IMR-90 (cell line): ENCODE measurements around the gene MPZ. TPM values are rescaled to one million over a fixed set of nuclear protein-coding genes. Genes with fewer than 3 reads are reported as not detected.

ENCODE experiments used
- ATAC-seq: fragments of 200-7000 bp; cut with Tn5 transposase; 2 replicates; pipeline ENCODE4 v1.9.1; 2020; ENCODE audit warnings: low read depth, mild to moderate bottlenecking, moderate library complexity
- BruUV-seq: library from RNA; stranded (reverse); fragments of 400-500 nt; replicated peaks from 2 replicates; lab custom pipeline; 2021; lab: Mats Ljungman, UMichigan
- CTCF ChIA-PET: fragments of 300-600 bp; formaldehyde crosslinking; extraction: SDS; loops from one replicate; lab custom pipeline; 2021; ENCODE audit warnings: antibody characterized with exemption; lab: Yijun Ruan, JAX
- POLR2A ChIA-PET: fragments of 300-600 bp; sonication (Branson Sonifier 250); formaldehyde crosslinking; loops from one replicate; lab custom pipeline; 2022; ENCODE audit warnings: antibody characterized with exemption; ENCODE audit not compliant: unreplicated experiment; lab: Charles Lee
- DNase-seq: peaks from one replicate; pipeline ENCODE4 v3.0.0; 2013
- H2AFZ ChIP-seq: replicated peaks from 2 replicates; pipeline ENCODE3; 2013; ENCODE audit warnings: low read length, mild to moderate bottlenecking; ENCODE audit not compliant: poor library complexity
- H2AK5ac ChIP-seq: 2 replicates; pipeline ENCODE4 v1.6.1; 2013; ENCODE audit warnings: low read depth, low read length, inconsistent platforms
- H2AK9ac ChIP-seq: replicated peaks from 2 replicates; pipeline ENCODE3; 2013; ENCODE audit warnings: mild to moderate bottlenecking, low read depth, low read length, moderate library complexity; ENCODE audit not compliant: poor library complexity
- H2BK120ac ChIP-seq: 2 replicates; pipeline ENCODE4 v1.6.1; 2013; ENCODE audit warnings: low read depth, low read length, inconsistent platforms
- H2BK15ac ChIP-seq: 3 replicates; pipeline ENCODE4 v1.6.1; 2013; ENCODE audit warnings: low read depth, low read length, inconsistent platforms
- H2BK20ac ChIP-seq: 2 replicates; pipeline ENCODE4 v1.6.1; 2013; ENCODE audit warnings: low read depth, mild to moderate bottlenecking, inconsistent platforms, low read length, moderate library complexity
- H2BK5ac ChIP-seq: 2 replicates; pipeline ENCODE4 v1.6.1; 2013; ENCODE audit warnings: mild to moderate bottlenecking, low read depth, low read length, inconsistent platforms; ENCODE audit not compliant: poor library complexity, severe bottlenecking
- H3K14ac ChIP-seq: replicated peaks from 2 replicates; pipeline ENCODE4 v1.6.1; 2013; ENCODE audit warnings: low read depth, low read length, inconsistent platforms
- H3K18ac ChIP-seq: 2 replicates; pipeline ENCODE4 v1.6.1; 2013; ENCODE audit warnings: low read depth, low read length, control low read depth
- H3K23ac ChIP-seq: 2 replicates; pipeline ENCODE4 v1.6.1; 2013; ENCODE audit warnings: low read depth, low read length, inconsistent platforms
- H3K27ac ChIP-seq: 2 replicates; pipeline ENCODE4 v1.5.1; 2013; ENCODE audit warnings: mild to moderate bottlenecking, control low read depth, low read length; ENCODE audit not compliant: insufficient read depth
- H3K27me3 ChIP-seq: 2 replicates; pipeline ENCODE4 v1.6.1; 2013; ENCODE audit warnings: low read length; ENCODE audit not compliant: control insufficient read depth, insufficient read depth
- H3K36me3 ChIP-seq: 2 replicates; pipeline ENCODE4 v1.6.1; 2013; ENCODE audit warnings: low read length, mixed read lengths; ENCODE audit not compliant: control insufficient read depth, insufficient read depth
- H3K4ac ChIP-seq: 2 replicates; pipeline ENCODE4 v1.6.1; 2013; ENCODE audit warnings: low read depth, low read length, inconsistent platforms
- H3K4me1 ChIP-seq: 2 replicates; pipeline ENCODE4 v1.6.1; 2013; ENCODE audit warnings: low read length, mixed read lengths; ENCODE audit not compliant: control insufficient read depth, insufficient read depth
- H3K4me2 ChIP-seq: 2 replicates; pipeline ENCODE4 v1.6.1; 2013; ENCODE audit warnings: low read depth, mild to moderate bottlenecking, control low read depth, low read length, moderate library complexity
- H3K4me3 ChIP-seq: 2 replicates; pipeline ENCODE4 v1.5.1; 2013; ENCODE audit warnings: low read depth, mild to moderate bottlenecking, control low read depth, low read length, moderate library complexity; ENCODE audit not compliant: insufficient read depth
- H3K56ac ChIP-seq: 2 replicates; pipeline ENCODE4 v1.6.1; 2013; ENCODE audit warnings: low read length, inconsistent platforms; ENCODE audit not compliant: insufficient read depth; ENCODE audit errors: extremely low read depth
- H3K79me1 ChIP-seq, 2 experiments: 2 replicates each; pipeline ENCODE4 v1.6.1; 2013; ENCODE audit warnings: low read length in 2 of 2, inconsistent platforms in 1 of 2, low read depth in 1 of 2
- H3K9ac ChIP-seq: 2 replicates; pipeline ENCODE4 v1.6.1; 2013; ENCODE audit warnings: low read depth, low read length, control low read depth
- H3K9me1 ChIP-seq: 2 replicates; pipeline ENCODE4 v1.6.1; 2013; ENCODE audit warnings: low read length, inconsistent platforms; ENCODE audit not compliant: insufficient read depth
- H3K9me3 ChIP-seq: 2 replicates; pipeline ENCODE4 v1.6.1; 2013; ENCODE audit warnings: low read length; ENCODE audit not compliant: control insufficient read depth, insufficient read depth
- H4K20me1 ChIP-seq: 2 replicates; pipeline ENCODE4 v1.6.1; 2013; ENCODE audit warnings: low read length, inconsistent platforms; ENCODE audit not compliant: insufficient read depth
- H4K5ac ChIP-seq: 2 replicates; pipeline ENCODE4 v1.6.1; 2013; ENCODE audit warnings: mild to moderate bottlenecking, low read depth, low read length, control low read depth
- H4K8ac ChIP-seq, 2 experiments: 2 replicates each; pipeline ENCODE4 v1.6.1; 2013; ENCODE audit warnings: low read depth in 2 of 2, low read length in 2 of 2, control low read depth in 1 of 2, inconsistent platforms in 1 of 2
- H4K91ac ChIP-seq: 2 replicates; pipeline ENCODE4 v1.6.1; 2013; ENCODE audit warnings: low read depth, low read length, inconsistent platforms; ENCODE audit not compliant: insufficient read depth
- BHLHE40 ChIP-seq: fragments of 150-350 bp; IDR thresholded peaks from 2 replicates; pipeline ENCODE4 v1.6.1; 2016; ENCODE audit warnings: mild to moderate bottlenecking, low read depth, low read length
- CEBPB ChIP-seq: IDR thresholded peaks from 2 replicates; pipeline ENCODE4 v1.6.1; 2012; ENCODE audit warnings: low read depth, low read length, improper control_type of control experiment
- CHD1 ChIP-seq: IDR thresholded peaks from 2 replicates; pipeline ENCODE4 v1.6.1; 2012; ENCODE audit warnings: low read depth, low read length, improper control_type of control experiment
- CTCF ChIP-seq: conservative IDR thresholded peaks from 2 replicates; pipeline ENCODE4 v1.5.1; 2012; ENCODE audit warnings: mild to moderate bottlenecking, low read depth, low read length, improper control_type of control experiment
- ELK1 ChIP-seq: fragments of 150-350 bp; IDR thresholded peaks from 2 replicates; pipeline ENCODE4 v1.6.1; 2016; ENCODE audit warnings: low read depth, mild to moderate bottlenecking, low read length, moderate library complexity, borderline replicate concordance
- FOS ChIP-seq: fragments of 150-350 bp; IDR thresholded peaks from 2 replicates; pipeline ENCODE4 v1.6.1; 2016; ENCODE audit warnings: low read depth, low read length
- MAFK ChIP-seq: IDR thresholded peaks from 2 replicates; pipeline ENCODE4 v1.6.1; 2012; ENCODE audit warnings: low read depth, low read length, improper control_type of control experiment
- MAZ ChIP-seq: IDR thresholded peaks from 2 replicates; pipeline ENCODE4 v1.6.1; 2012; ENCODE audit warnings: low read depth, mild to moderate bottlenecking, low read length, improper control_type of control experiment, moderate library complexity, borderline replicate concordance
- MXI1 ChIP-seq: IDR thresholded peaks from 2 replicates; pipeline ENCODE4 v1.6.1; 2012; ENCODE audit warnings: low read depth, mild to moderate bottlenecking, low read length, moderate library complexity, borderline replicate concordance
- NFE2L2 ChIP-seq: fragments of 150-350 bp; IDR thresholded peaks from 2 replicates; pipeline ENCODE4 v1.6.1; 2016; ENCODE audit warnings: low read depth, mild to moderate bottlenecking, low read length
- POLR2A ChIP-seq: IDR thresholded peaks from 2 replicates; pipeline ENCODE4 v1.6.1; 2012; ENCODE audit warnings: mild to moderate bottlenecking, low read depth, low read length
- RAD21 ChIP-seq: IDR thresholded peaks from 2 replicates; pipeline ENCODE4 v1.6.1; 2012; ENCODE audit warnings: low read length, improper control_type of control experiment
- RCOR1 ChIP-seq: IDR thresholded peaks from 2 replicates; pipeline ENCODE4 v1.6.1; 2012; ENCODE audit warnings: mild to moderate bottlenecking, low read length, improper control_type of control experiment; ENCODE audit not compliant: insufficient replicate concordance
- RFX5 ChIP-seq: IDR thresholded peaks from 2 replicates; pipeline ENCODE4 v1.8.0; 2012; ENCODE audit warnings: low read depth, mild to moderate bottlenecking, low read length, moderate library complexity
- SMC3 ChIP-seq: fragments of 150-350 bp; IDR thresholded peaks from 2 replicates; pipeline ENCODE4 v1.6.1; 2016; ENCODE audit warnings: low read depth, mild to moderate bottlenecking, antibody characterized with exemption, low read length, moderate library complexity
- USF2 ChIP-seq: fragments of 150-350 bp; IDR thresholded peaks from 2 replicates; pipeline ENCODE4 v1.6.1; 2017; ENCODE audit warnings: mild to moderate bottlenecking, antibody characterized with exemption, low read length, low read depth
- WGBS, 2 experiments: methylation state at CpG; one replicate each; pipeline versions ENCODE4 v1.1.5 to v1.1.7; 2013; ENCODE audit warnings: missing lambda C conversion rate in 2 of 2; ENCODE audit not compliant: insufficient read length in 1 of 2; ENCODE audit errors: extremely low coverage in 2 of 2; 5-methylcytosine and 5-hydroxymethylcytosine counted together
- dilution Hi-C: fragments of 300-500 bp; cut with HindIII; formaldehyde crosslinking; loops from one replicate; pipeline ENCODE4 v1.14.3; 2018; ENCODE audit warnings: low sequenced_read_pairs; ENCODE audit not compliant: unreplicated experiment
- in situ Hi-C: fragments of 300-500 bp; cut with MboI; formaldehyde crosslinking; loops from 3 replicates; pipeline ENCODE4 v1.14.3; 2019; ENCODE audit warnings: low sequenced_read_pairs, inconsistent platforms, mixed read lengths
- intact Hi-C: fragments of 100-400 bp; cut with micrococcal nuclease; formaldehyde crosslinking; loops from 2 replicates; pipeline ENCODE4 v1.10.0; 2022
- polyA plus RNA-seq, 3 experiments: library from polyadenylated mRNA; depleted of rRNA; stranded (reverse); fragments of >200 nt; gene quantifications; 2 replicates each; pipeline ENCODE4 v1.2.3, GENCODE V29; 2012; ENCODE audit warnings: low replicate concordance in 1 of 3
- total RNA-seq: library from RNA; depleted of rRNA; stranded (reverse); fragments of >200 nt; gene quantifications from 2 replicates; pipeline ENCODE4 v1.2.3, GENCODE V29; 2012

Gene MPZ
- total and polyA plus RNA-seq, 2 of the 4 experiments (the other 2 are of a cell fraction), result 0.18 to 0.96 TPM

GRCh38 chr1:161335796-161336195 lies 26.0 kb upstream of the MPZ start:
- Histone ChIP-seq H2AK5ac (no peak overlapping the region), H2BK15ac (no peak overlapping the region), H2BK120ac (no peak overlapping the region), H3K9me3 (no peaks in the 10 kb centered on the region), H4K20me1 (no peaks in the 10 kb centered on the region), H3K4me3 (no peak overlapping the region), H3K4me2 (no peak overlapping the region), H3K18ac (no peak overlapping the region), H2AK9ac (no peak overlapping the region), H3K27ac (no peak overlapping the region), H2BK5ac (no peak overlapping the region), H2AFZ (no peak overlapping the region), H3K27me3 (no peaks in the 10 kb centered on the region), H3K9ac (no peak overlapping the region), H3K9me1 (no peaks in the 10 kb centered on the region), H3K79me1 (peaks cover 0 to 3% of the 10 kb centered on the region in 2 experiments; a peak in 1 of 4 replicates), H3K56ac (no peak overlapping the region), H3K4me1 (no peaks in the 10 kb centered on the region; the same call in 1 of the 2 replicates), H3K4ac (no peak overlapping the region), H4K5ac (no peak overlapping the region), H4K91ac (no peak overlapping the region), H4K8ac (no peak overlapping the region), H3K23ac (no peak overlapping the region), H2BK20ac (no peak overlapping the region), H3K14ac (no peak overlapping the region), H3K36me3 (peaks cover 23% of the 10 kb centered on the region)
- peak; percentile 48; the same call in 1 of the 2 replicates for ATAC-seq
- peak; percentile 56 for DNase-seq
- no TSS peak for BruUV-seq
- dilution Hi-C loops, result no loop called here
- no peak for TF ChIP-seq MAFK
- no peak for TF ChIP-seq CEBPB
- no peak for TF ChIP-seq FOS
- no peak for TF ChIP-seq RFX5
- TF ChIP-seq SMC3, result no peak
- TF ChIP-seq MAZ, result no peak
- TF ChIP-seq CHD1, result no peak
- no peak for TF ChIP-seq NFE2L2
- TF ChIP-seq POLR2A, result no peak
- no peak for TF ChIP-seq USF2
- no peak for TF ChIP-seq CTCF
- TF ChIP-seq RAD21, result no peak
- TF ChIP-seq ELK1, result no peak
- TF ChIP-seq BHLHE40, result no peak
- TF ChIP-seq RCOR1, result no peak
- TF ChIP-seq MXI1, result no peak
- intact Hi-C loops, result no loop called here
- POLR2A ChIA-PET, result no interaction called here
- in situ Hi-C loops, result no loop called here
- WGBS, 2 experiments, result no CpG with 5 or more reads among the region's 3 CpGs
- CTCF ChIA-PET, result no interaction called here
